IMR-90 (cell line): ENCODE measurements around the gene CASP3. TPM values are rescaled to one million over a fixed set of nuclear protein-coding genes. Genes with fewer than 3 reads are reported as not detected.

Experiments used
- ATAC-seq: fragments of 200-7000 bp; cut with Tn5 transposase; 2 replicates; pipeline ENCODE4 v1.9.1; 2020; ENCODE audit warnings: low read depth, mild to moderate bottlenecking, moderate library complexity
- BruUV-seq: library from RNA; stranded (reverse); fragments of 400-500 nt; replicated peaks from 2 replicates; lab custom pipeline; 2021; lab: Mats Ljungman, UMichigan
- CTCF ChIA-PET: fragments of 300-600 bp; formaldehyde crosslinking; extraction: SDS; loops from one replicate; lab custom pipeline; 2021; ENCODE audit warnings: antibody characterized with exemption; lab: Yijun Ruan, JAX
- POLR2A ChIA-PET: fragments of 300-600 bp; sonication (Branson Sonifier 250); formaldehyde crosslinking; loops from one replicate; lab custom pipeline; 2022; ENCODE audit warnings: antibody characterized with exemption; ENCODE audit not compliant: unreplicated experiment; lab: Charles Lee
- DNase-seq: peaks from one replicate; pipeline ENCODE4 v3.0.0; 2013
- H2AFZ ChIP-seq: replicated peaks from 2 replicates; pipeline ENCODE3; 2013; ENCODE audit warnings: low read length, mild to moderate bottlenecking; ENCODE audit not compliant: poor library complexity
- H2AK5ac ChIP-seq: 2 replicates; pipeline ENCODE4 v1.6.1; 2013; ENCODE audit warnings: low read depth, low read length, inconsistent platforms
- H2AK9ac ChIP-seq: replicated peaks from 2 replicates; pipeline ENCODE3; 2013; ENCODE audit warnings: mild to moderate bottlenecking, low read depth, low read length, moderate library complexity; ENCODE audit not compliant: poor library complexity
- H2BK120ac ChIP-seq: 2 replicates; pipeline ENCODE4 v1.6.1; 2013; ENCODE audit warnings: low read depth, low read length, inconsistent platforms
- H2BK15ac ChIP-seq: 3 replicates; pipeline ENCODE4 v1.6.1; 2013; ENCODE audit warnings: low read depth, low read length, inconsistent platforms
- H2BK20ac ChIP-seq: 2 replicates; pipeline ENCODE4 v1.6.1; 2013; ENCODE audit warnings: low read depth, mild to moderate bottlenecking, inconsistent platforms, low read length, moderate library complexity
- H2BK5ac ChIP-seq: 2 replicates; pipeline ENCODE4 v1.6.1; 2013; ENCODE audit warnings: mild to moderate bottlenecking, low read depth, low read length, inconsistent platforms; ENCODE audit not compliant: poor library complexity, severe bottlenecking
- H3K14ac ChIP-seq: replicated peaks from 2 replicates; pipeline ENCODE4 v1.6.1; 2013; ENCODE audit warnings: low read depth, low read length, inconsistent platforms
- H3K18ac ChIP-seq: 2 replicates; pipeline ENCODE4 v1.6.1; 2013; ENCODE audit warnings: low read depth, low read length, control low read depth
- H3K23ac ChIP-seq: 2 replicates; pipeline ENCODE4 v1.6.1; 2013; ENCODE audit warnings: low read depth, low read length, inconsistent platforms
- H3K27ac ChIP-seq: 2 replicates; pipeline ENCODE4 v1.5.1; 2013; ENCODE audit warnings: mild to moderate bottlenecking, control low read depth, low read length; ENCODE audit not compliant: insufficient read depth
- H3K27me3 ChIP-seq: 2 replicates; pipeline ENCODE4 v1.6.1; 2013; ENCODE audit warnings: low read length; ENCODE audit not compliant: control insufficient read depth, insufficient read depth
- H3K36me3 ChIP-seq: 2 replicates; pipeline ENCODE4 v1.6.1; 2013; ENCODE audit warnings: low read length, mixed read lengths; ENCODE audit not compliant: control insufficient read depth, insufficient read depth
- H3K4ac ChIP-seq: 2 replicates; pipeline ENCODE4 v1.6.1; 2013; ENCODE audit warnings: low read depth, low read length, inconsistent platforms
- H3K4me1 ChIP-seq: 2 replicates; pipeline ENCODE4 v1.6.1; 2013; ENCODE audit warnings: low read length, mixed read lengths; ENCODE audit not compliant: control insufficient read depth, insufficient read depth
- H3K4me2 ChIP-seq: 2 replicates; pipeline ENCODE4 v1.6.1; 2013; ENCODE audit warnings: low read depth, mild to moderate bottlenecking, control low read depth, low read length, moderate library complexity
- H3K4me3 ChIP-seq: 2 replicates; pipeline ENCODE4 v1.5.1; 2013; ENCODE audit warnings: low read depth, mild to moderate bottlenecking, control low read depth, low read length, moderate library complexity; ENCODE audit not compliant: insufficient read depth
- H3K56ac ChIP-seq: 2 replicates; pipeline ENCODE4 v1.6.1; 2013; ENCODE audit warnings: low read length, inconsistent platforms; ENCODE audit not compliant: insufficient read depth; ENCODE audit errors: extremely low read depth
- H3K79me1 ChIP-seq, 2 experiments: 2 replicates each; pipeline ENCODE4 v1.6.1; 2013; ENCODE audit warnings: low read length in 2 of 2, inconsistent platforms in 1 of 2, low read depth in 1 of 2
- H3K9ac ChIP-seq: 2 replicates; pipeline ENCODE4 v1.6.1; 2013; ENCODE audit warnings: low read depth, low read length, control low read depth
- H3K9me1 ChIP-seq: 2 replicates; pipeline ENCODE4 v1.6.1; 2013; ENCODE audit warnings: low read length, inconsistent platforms; ENCODE audit not compliant: insufficient read depth
- H3K9me3 ChIP-seq: 2 replicates; pipeline ENCODE4 v1.6.1; 2013; ENCODE audit warnings: low read length; ENCODE audit not compliant: control insufficient read depth, insufficient read depth
- H4K20me1 ChIP-seq: 2 replicates; pipeline ENCODE4 v1.6.1; 2013; ENCODE audit warnings: low read length, inconsistent platforms; ENCODE audit not compliant: insufficient read depth
- H4K5ac ChIP-seq: 2 replicates; pipeline ENCODE4 v1.6.1; 2013; ENCODE audit warnings: mild to moderate bottlenecking, low read depth, low read length, control low read depth
- H4K8ac ChIP-seq, 2 experiments: 2 replicates each; pipeline ENCODE4 v1.6.1; 2013; ENCODE audit warnings: low read depth in 2 of 2, low read length in 2 of 2, control low read depth in 1 of 2, inconsistent platforms in 1 of 2
- H4K91ac ChIP-seq: 2 replicates; pipeline ENCODE4 v1.6.1; 2013; ENCODE audit warnings: low read depth, low read length, inconsistent platforms; ENCODE audit not compliant: insufficient read depth
- CEBPB ChIP-seq: IDR thresholded peaks from 2 replicates; pipeline ENCODE4 v1.6.1; 2012; ENCODE audit warnings: low read depth, low read length, improper control_type of control experiment
- WGBS, 2 experiments: methylation state at CpG; one replicate each; pipeline versions ENCODE4 v1.1.5 to v1.1.7; 2013; ENCODE audit warnings: missing lambda C conversion rate in 2 of 2; ENCODE audit not compliant: insufficient read length in 1 of 2; ENCODE audit errors: extremely low coverage in 2 of 2; 5-methylcytosine and 5-hydroxymethylcytosine counted together
- dilution Hi-C: fragments of 300-500 bp; cut with HindIII; formaldehyde crosslinking; loops from one replicate; pipeline ENCODE4 v1.14.3; 2018; ENCODE audit warnings: low sequenced_read_pairs; ENCODE audit not compliant: unreplicated experiment
- in situ Hi-C: fragments of 300-500 bp; cut with MboI; formaldehyde crosslinking; loops from 3 replicates; pipeline ENCODE4 v1.14.3; 2019; ENCODE audit warnings: low sequenced_read_pairs, inconsistent platforms, mixed read lengths
- intact Hi-C: fragments of 100-400 bp; cut with micrococcal nuclease; formaldehyde crosslinking; loops from 2 replicates; pipeline ENCODE4 v1.10.0; 2022
- polyA plus RNA-seq, 3 experiments: library from polyadenylated mRNA; depleted of rRNA; stranded (reverse); fragments of >200 nt; gene quantifications; 2 replicates each; pipeline ENCODE4 v1.2.3, GENCODE V29; 2012; ENCODE audit warnings: low replicate concordance in 1 of 3
- total RNA-seq: library from RNA; depleted of rRNA; stranded (reverse); fragments of >200 nt; gene quantifications from 2 replicates; pipeline ENCODE4 v1.2.3, GENCODE V29; 2012
- TF ChIP-seq, protein P1 (sequence below): fragments of 150-350 bp; IDR thresholded peaks from 2 replicates; pipeline ENCODE4 v1.6.1; 2017; ENCODE audit warnings: mild to moderate bottlenecking, antibody characterized with exemption, low read length, low read depth

CASP3 gene
- total and polyA plus RNA-seq, 2 of the 4 experiments (the other 2 are of a cell fraction), result 26.7 to 27.4 TPM

DNA sequence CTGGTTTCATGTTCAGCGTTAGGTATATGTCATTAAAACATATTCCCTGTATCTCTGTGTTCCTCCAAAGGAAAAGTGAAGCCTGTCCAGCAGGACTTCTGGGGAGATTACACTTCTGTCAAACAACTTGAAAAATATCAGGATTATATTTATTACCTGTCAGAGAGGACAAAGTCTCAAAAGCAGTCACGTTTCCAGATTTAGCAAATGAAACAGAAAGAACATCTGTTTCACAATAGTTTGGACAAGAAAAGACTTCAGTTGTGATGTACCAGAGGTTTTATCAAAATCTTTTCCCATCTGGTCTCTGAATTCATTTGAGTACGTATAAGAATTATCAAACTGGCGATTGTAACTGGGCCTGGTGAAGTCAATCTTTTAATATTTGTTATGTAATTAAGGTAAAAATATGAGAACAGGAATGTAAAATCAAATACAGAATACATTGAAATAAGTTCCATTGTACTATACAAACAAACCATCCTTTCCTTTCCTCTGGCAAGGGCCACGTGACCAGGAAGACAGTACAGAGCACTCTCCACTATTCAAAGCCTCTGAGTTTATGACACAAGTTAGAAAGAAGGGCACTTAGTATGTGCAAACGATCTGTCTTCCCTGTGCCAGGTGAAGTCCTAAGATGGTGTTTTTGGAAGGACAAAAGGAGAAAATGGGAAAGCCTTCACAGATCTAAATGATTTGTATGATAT lies 3.2 kb downstream of the CASP3 start:
- Histone ChIP-seq H2BK15ac (no peak overlapping the region), H3K4me3 (no peak overlapping the region), H3K4ac (no peak overlapping the region), H2BK20ac (no peak overlapping the region), H4K5ac (no peak overlapping the region), H4K20me1 (peaks cover 15% of the 10 kb centered on the region; the same call in 1 of the 2 replicates), H3K9ac (no peak overlapping the region), H4K91ac (no peak overlapping the region), H3K9me1 (peaks cover 5% of the 10 kb centered on the region; the same call in 1 of the 2 replicates), H2AK5ac (no peak overlapping the region), H3K27me3 (no peaks in the 10 kb centered on the region), H3K18ac (no peak overlapping the region), H3K27ac (no peak overlapping the region), H4K8ac (no peak overlapping the region), H2AK9ac (no peak overlapping the region), H3K9me3 (no peaks in the 10 kb centered on the region), H3K4me2 (no peak overlapping the region), H2BK120ac (no peak overlapping the region), H2BK5ac (no peak overlapping the region), H3K56ac (no peak overlapping the region), H3K23ac (no peak overlapping the region), H3K14ac (no peak overlapping the region), H2AFZ (no peak overlapping the region), H3K36me3 (peaks cover 2% of the 10 kb centered on the region), H3K4me1 (peaks cover 5% of the 10 kb centered on the region; the same call in 1 of the 2 replicates), H3K79me1 (peaks cover 42 to 49% of the 10 kb centered on the region in 2 experiments)
- intact Hi-C loops (loop anchor here (5.0 to 10.0 kb wide), 3 partner anchors 101 to 261 kb away; partner anchors contain the start of gene IRF2), in situ Hi-C loops (no loop called here), dilution Hi-C loops (no loop called here)
- peak; percentile 46; the same call in 1 of the 2 replicates for TF ChIP-seq CEBPB
- TF ChIP-seq, protein P1, sequence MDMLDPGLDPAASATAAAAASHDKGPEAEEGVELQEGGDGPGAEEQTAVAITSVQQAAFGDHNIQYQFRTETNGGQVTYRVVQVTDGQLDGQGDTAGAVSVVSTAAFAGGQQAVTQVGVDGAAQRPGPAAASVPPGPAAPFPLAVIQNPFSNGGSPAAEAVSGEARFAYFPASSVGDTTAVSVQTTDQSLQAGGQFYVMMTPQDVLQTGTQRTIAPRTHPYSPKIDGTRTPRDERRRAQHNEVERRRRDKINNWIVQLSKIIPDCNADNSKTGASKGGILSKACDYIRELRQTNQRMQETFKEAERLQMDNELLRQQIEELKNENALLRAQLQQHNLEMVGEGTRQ, result no peak
- no peak for DNase-seq
- WGBS, 2 experiments, result no CpG with 5 or more reads among the region's 6 CpGs
- no peak for ATAC-seq
- ChIA-PET POLR2A (no interaction called here), CTCF (interaction anchor here (1.0 kb wide), 1 partner anchor 292 kb away, joined by 3 read pairs; no protein-coding TSS in a partner anchor)
- no TSS peak for BruUV-seq
